PC-9 (cell line): ENCODE results near the gene CD276.

Source experiments
- CTCF ChIP-seq: fragments of 200-600 bp; sonication (generic); conservative IDR thresholded peaks from 2 replicates; pipeline ENCODE4 v1.6.1; 2017; ENCODE audit warnings: mixed run types, antibody characterized with exemption, mild to moderate bottlenecking, moderate library complexity
- EZH2 ChIP-seq: fragments of 200-600 bp; sonication (generic); IDR thresholded peaks from 2 replicates; pipeline ENCODE4 v1.8.0; 2017; ENCODE audit warnings: antibody characterized with exemption, low read depth

- TF ChIP-seq EZH2 (no peak), CTCF (no peak)
These were observed 11.8 kb downstream of the CD276 start for GRCh38 chr15:73695773-73696640.
